Measurements from ENCODE around the gene MPDZ. TPM values are rescaled to one million over a fixed set of nuclear protein-coding genes. Genes with fewer than 3 reads are reported as not detected.

MPDZ gene
- total RNA-seq, 1 donor from 2014 or later, result 14.0 TPM

- no peak for FAIRE-seq
- Histone ChIP-seq H3K36me3 (ENCODE audit: control insufficient read depth, insufficient read depth, low read length) (peaks cover 1% of the 10 kb centered on the region), H3K4me3 (ENCODE audit: low read depth, low read length) (no peak overlapping the region), H3K27me3 (ENCODE audit: control insufficient read depth, insufficient read depth, low read length) (no peaks in the 10 kb centered on the region)
- no peak for TF ChIP-seq CTCF (IDR thresholded peaks at IDR 0.05; ENCODE audit: insufficient read depth, low read length, severe bottlenecking)
- DNase-seq (ENCODE audit: low read depth), result no peak
Measured at GRCh38 chr9:13190040-13190439, 89.5 kb downstream of the MPDZ start.

GRCh38 chr9:13189362-13189761, 90.1 kb downstream of the MPDZ start:
- TF ChIP-seq CTCF (IDR thresholded peaks at IDR 0.05; ENCODE audit: insufficient read depth, low read length, severe bottlenecking), result no peak
- no peak overlapping the region for H3K4me3 ChIP-seq (ENCODE audit: low read depth, low read length)
- H3K27me3 ChIP-seq (ENCODE audit: control insufficient read depth, insufficient read depth, low read length), result no peaks in the 10 kb centered on the region
- H3K36me3 ChIP-seq (ENCODE audit: control insufficient read depth, insufficient read depth, low read length), result peaks cover 1% of the 10 kb centered on the region
- no peak for DNase-seq (ENCODE audit: low read depth)
- FAIRE-seq, result no peak

GRCh38 chr9:13186774-13187173, 92.7 kb downstream of the MPDZ start:
- FAIRE-seq, result no peak
- H3K4me3 ChIP-seq (ENCODE audit: low read depth, low read length), result peak overlapping the region; percentile 2
- no peak for TF ChIP-seq CTCF (IDR thresholded peaks at IDR 0.05; ENCODE audit: insufficient read depth, low read length, severe bottlenecking)

GRCh38 chr9:13186091-13186490, 93.4 kb downstream of the MPDZ start:
- TF ChIP-seq CTCF (IDR thresholded peaks at IDR 0.05; ENCODE audit: insufficient read depth, low read length, severe bottlenecking), result no peak
- DNase-seq (ENCODE audit: low read depth) (peak; percentile 59), FAIRE-seq (no peak)
- Histone ChIP-seq H3K36me3 (ENCODE audit: control insufficient read depth, insufficient read depth, low read length) (peaks cover 1% of the 10 kb centered on the region), H3K27me3 (ENCODE audit: control insufficient read depth, insufficient read depth, low read length) (no peaks in the 10 kb centered on the region), H3K4me3 (ENCODE audit: low read depth, low read length) (no peak overlapping the region)

More at GRCh38 chr9:13186774-13187173, 92.7 kb downstream of the MPDZ start:
- no peak for DNase-seq (ENCODE audit: low read depth)
- Histone ChIP-seq H3K27me3 (ENCODE audit: control insufficient read depth, insufficient read depth, low read length) (no peaks in the 10 kb centered on the region), H3K36me3 (ENCODE audit: control insufficient read depth, insufficient read depth, low read length) (peaks cover 1% of the 10 kb centered on the region)

- no peaks in the 10 kb centered on the region for H3K27me3 ChIP-seq (ENCODE audit: control insufficient read depth, insufficient read depth, low read length)
- FAIRE-seq, result no peak
Measured at GRCh38 chr9:13181652-13182051, 97.8 kb downstream of the MPDZ start.

More at GRCh38 chr9:13181652-13182051, 97.8 kb downstream of the MPDZ start:
- Histone ChIP-seq H3K4me3 (ENCODE audit: low read depth, low read length) (no peak overlapping the region), H3K36me3 (ENCODE audit: control insufficient read depth, insufficient read depth, low read length) (no peaks in the 10 kb centered on the region)
- DNase-seq (ENCODE audit: low read depth), result peak; percentile 95
- TF ChIP-seq CTCF (IDR thresholded peaks at IDR 0.05; ENCODE audit: insufficient read depth, low read length, severe bottlenecking), result no peak
